ENCODE measurements around the gene DCBLD2. TPM values are rescaled to one million over a fixed set of nuclear protein-coding genes. Genes with fewer than 3 reads are reported as not detected.

The DCBLD2 gene
- total RNA-seq, 1 experiment from 2014 or later: 112 TPM

DNA sequence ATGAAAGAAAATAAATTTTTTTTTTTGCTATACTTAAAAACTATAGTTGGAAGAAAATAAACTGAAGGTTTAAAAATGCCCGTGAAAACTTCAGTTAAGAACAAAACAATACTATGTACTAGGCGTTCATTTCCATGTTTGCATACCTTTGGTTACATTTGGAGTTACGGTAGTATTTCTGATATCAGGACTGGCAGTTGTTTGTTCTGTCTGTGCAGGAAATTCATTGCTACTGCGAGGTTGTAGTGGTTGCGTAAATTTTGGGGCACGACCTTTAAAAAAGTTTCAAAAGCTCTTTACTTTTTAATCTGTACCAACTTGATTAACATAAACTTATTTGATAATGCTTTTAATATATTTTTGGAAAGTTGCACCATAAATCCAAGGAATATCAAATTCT lies 90.4 kb downstream of the DCBLD2 start:
- no peak for TF ChIP-seq EZH2 (IDR thresholded peaks at IDR 0.05; ENCODE audit: low read depth)
- TF ChIP-seq, protein P1, sequence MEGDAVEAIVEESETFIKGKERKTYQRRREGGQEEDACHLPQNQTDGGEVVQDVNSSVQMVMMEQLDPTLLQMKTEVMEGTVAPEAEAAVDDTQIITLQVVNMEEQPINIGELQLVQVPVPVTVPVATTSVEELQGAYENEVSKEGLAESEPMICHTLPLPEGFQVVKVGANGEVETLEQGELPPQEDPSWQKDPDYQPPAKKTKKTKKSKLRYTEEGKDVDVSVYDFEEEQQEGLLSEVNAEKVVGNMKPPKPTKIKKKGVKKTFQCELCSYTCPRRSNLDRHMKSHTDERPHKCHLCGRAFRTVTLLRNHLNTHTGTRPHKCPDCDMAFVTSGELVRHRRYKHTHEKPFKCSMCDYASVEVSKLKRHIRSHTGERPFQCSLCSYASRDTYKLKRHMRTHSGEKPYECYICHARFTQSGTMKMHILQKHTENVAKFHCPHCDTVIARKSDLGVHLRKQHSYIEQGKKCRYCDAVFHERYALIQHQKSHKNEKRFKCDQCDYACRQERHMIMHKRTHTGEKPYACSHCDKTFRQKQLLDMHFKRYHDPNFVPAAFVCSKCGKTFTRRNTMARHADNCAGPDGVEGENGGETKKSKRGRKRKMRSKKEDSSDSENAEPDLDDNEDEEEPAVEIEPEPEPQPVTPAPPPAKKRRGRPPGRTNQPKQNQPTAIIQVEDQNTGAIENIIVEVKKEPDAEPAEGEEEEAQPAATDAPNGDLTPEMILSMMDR (conservative IDR thresholded peaks at IDR 0.05): no peak
- Histone ChIP-seq H3K4me1 (replicated peaks; ENCODE audit: insufficient read depth) (peaks cover 22% of the 10 kb centered on the region), H3K27me3 (ENCODE audit: insufficient read depth, low read depth) (no peaks in the 10 kb centered on the region), H3K4me2 (no peak overlapping the region), H2AFZ (no peak overlapping the region), H3K27ac (no peak overlapping the region), H3K4me3 (no peak overlapping the region), H3K9me2 (ENCODE audit: insufficient read depth) (no peaks in the 10 kb centered on the region), H3K79me2 (ENCODE audit: low read depth) (no peaks in the 10 kb centered on the region), H3K36me3 (ENCODE audit: low read depth) (peaks cover 65% of the 10 kb centered on the region), H3F3A (ENCODE audit: insufficient read depth, low read depth) (peaks cover 39% of the 10 kb centered on the region), H3K9me3 (ENCODE audit: insufficient read depth, low read depth) (no peaks in the 10 kb centered on the region), H4K20me1 (ENCODE audit: insufficient read depth) (no peaks in the 10 kb centered on the region)
- ChIA-PET POLR2A (ENCODE audit: unreplicated experiment) (interaction anchor here (0.7 kb wide), 1 partner anchor 293 kb away, joined by 9 read pairs; no protein-coding TSS in a partner anchor), CTCF (no interaction called here)
- BruUV-seq (replicated peaks): no TSS peak
- intact Hi-C loops (cut with micrococcal nuclease; ENCODE audit: unreplicated experiment): no loop called here
- DNase-seq: no peak

DNA sequence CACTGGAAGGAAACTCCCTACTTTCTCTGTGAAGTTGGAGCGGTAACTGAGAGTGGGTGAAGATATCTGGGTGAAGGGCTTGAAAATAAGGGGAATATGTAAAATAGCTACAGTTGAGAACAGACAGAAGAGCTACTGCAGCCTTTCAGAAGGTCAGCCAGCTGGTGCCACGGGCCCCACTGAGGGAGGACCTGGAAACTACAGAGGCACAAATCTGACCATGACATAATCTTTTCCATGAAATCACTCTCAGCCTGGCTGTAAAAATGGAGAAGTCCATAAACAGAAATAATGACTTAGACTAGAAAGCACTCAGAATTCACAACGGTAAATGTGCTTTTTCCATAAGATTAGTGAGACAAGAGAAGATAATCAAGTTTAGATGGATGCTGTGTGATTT lies 91.9 kb downstream of the DCBLD2 start:
- H4K20me1 ChIP-seq (ENCODE audit: insufficient read depth): no peaks in the 10 kb centered on the region
- no peaks in the 10 kb centered on the region for H3K79me2 ChIP-seq (ENCODE audit: low read depth)
- H3K4me2 ChIP-seq: no peak overlapping the region
- H3K4me1 ChIP-seq (replicated peaks; ENCODE audit: insufficient read depth): peaks cover 7% of the 10 kb centered on the region
- DNase-seq: no peak
- intact Hi-C loops (cut with micrococcal nuclease; ENCODE audit: unreplicated experiment): no loop called here
- H3K9me2 ChIP-seq (ENCODE audit: insufficient read depth): no peaks in the 10 kb centered on the region
- H3K27ac ChIP-seq: no peak overlapping the region
- H3K9me3 ChIP-seq (ENCODE audit: insufficient read depth, low read depth): no peaks in the 10 kb centered on the region
- ChIA-PET POLR2A (ENCODE audit: unreplicated experiment) (no interaction called here), CTCF (no interaction called here)
- peaks cover 25% of the 10 kb centered on the region for H3F3A ChIP-seq (ENCODE audit: insufficient read depth, low read depth)
- H3K4me3 ChIP-seq: no peak overlapping the region
- TF ChIP-seq EZH2 (IDR thresholded peaks at IDR 0.05; ENCODE audit: low read depth): no peak
- TF ChIP-seq, protein P1 (conservative IDR thresholded peaks at IDR 0.05): no peak
- H2AFZ ChIP-seq: no peak overlapping the region
- H3K36me3 ChIP-seq (ENCODE audit: low read depth): peaks cover 77% of the 10 kb centered on the region
- no TSS peak for BruUV-seq (replicated peaks)
- H3K27me3 ChIP-seq (ENCODE audit: insufficient read depth, low read depth): no peaks in the 10 kb centered on the region

DNA sequence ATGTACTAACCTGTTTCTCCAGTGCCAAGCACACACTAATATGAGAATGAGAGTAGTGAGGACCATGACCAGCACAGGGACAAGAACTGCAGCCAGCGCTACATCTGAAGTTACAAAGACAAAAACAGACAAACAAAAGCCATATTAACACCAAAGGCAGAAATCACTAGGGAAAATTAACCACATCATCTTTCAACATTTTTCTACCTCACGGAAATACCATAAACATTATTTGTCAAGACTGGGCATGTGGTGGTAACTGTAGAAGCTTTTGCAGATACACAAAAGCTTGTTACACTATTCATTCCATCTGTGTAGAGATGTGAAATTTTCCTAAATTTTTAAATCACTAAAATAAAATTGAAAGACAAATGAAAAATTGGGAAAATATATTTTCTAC lies 93.4 kb downstream of the DCBLD2 start:
- H3K9me3 ChIP-seq (ENCODE audit: insufficient read depth, low read depth): no peaks in the 10 kb centered on the region
- H3K79me2 ChIP-seq (ENCODE audit: low read depth): no peaks in the 10 kb centered on the region
- H3K9me2 ChIP-seq (ENCODE audit: insufficient read depth): no peaks in the 10 kb centered on the region
- CTCF ChIA-PET: no interaction called here
- 0 out of 2 replicates have a peak, but pooled peaks cover 2% of the 10 kb centered on the region for H3K4me1 ChIP-seq (replicated peaks; ENCODE audit: insufficient read depth)
- H3K27me3 ChIP-seq (ENCODE audit: insufficient read depth, low read depth): no peaks in the 10 kb centered on the region
- H3K36me3 ChIP-seq (ENCODE audit: low read depth): peaks cover 71% of the 10 kb centered on the region
- peaks cover 15% of the 10 kb centered on the region; the same call in 1 of the 2 replicates for H3F3A ChIP-seq (ENCODE audit: insufficient read depth, low read depth)
- H3K4me2 ChIP-seq: no peak overlapping the region
- intact Hi-C loops (cut with micrococcal nuclease; ENCODE audit: unreplicated experiment): no loop called here
- TF ChIP-seq, protein P1 (conservative IDR thresholded peaks at IDR 0.05): no peak
- no peak for TF ChIP-seq EZH2 (IDR thresholded peaks at IDR 0.05; ENCODE audit: low read depth)
- H3K27ac ChIP-seq: no peak overlapping the region
- H4K20me1 ChIP-seq (ENCODE audit: insufficient read depth): no peaks in the 10 kb centered on the region
- no TSS peak for BruUV-seq (replicated peaks)
- DNase-seq: no peak
- H2AFZ ChIP-seq: no peak overlapping the region
- no peak overlapping the region for H3K4me3 ChIP-seq
- POLR2A ChIA-PET (ENCODE audit: unreplicated experiment): no interaction called here
